HEK293T (cell line): ENCODE measurements around the gene MRPL55.

Source experiments
- CTBP1 ChIP-seq: fragments of 450-650 bp; IDR thresholded peaks from 2 replicates; pipeline ENCODE4 v1.6.1; 2016; ENCODE audit warnings: borderline replicate concordance
- FOXM1 ChIP-seq: fragments of 450-650 bp; IDR thresholded peaks from 2 replicates; pipeline ENCODE4 v1.6.1; 2017; ENCODE audit warnings: mild to moderate bottlenecking, borderline replicate concordance
- L3MBTL2 ChIP-seq: fragments of 450-650 bp; conservative IDR thresholded peaks from 2 replicates; pipeline ENCODE4 v1.6.1; 2016; ENCODE audit warnings: mild to moderate bottlenecking
- TARDBP ChIP-seq: fragments of 450-650 bp; IDR thresholded peaks from 2 replicates; pipeline ENCODE4 v1.6.1; 2016

DNA sequence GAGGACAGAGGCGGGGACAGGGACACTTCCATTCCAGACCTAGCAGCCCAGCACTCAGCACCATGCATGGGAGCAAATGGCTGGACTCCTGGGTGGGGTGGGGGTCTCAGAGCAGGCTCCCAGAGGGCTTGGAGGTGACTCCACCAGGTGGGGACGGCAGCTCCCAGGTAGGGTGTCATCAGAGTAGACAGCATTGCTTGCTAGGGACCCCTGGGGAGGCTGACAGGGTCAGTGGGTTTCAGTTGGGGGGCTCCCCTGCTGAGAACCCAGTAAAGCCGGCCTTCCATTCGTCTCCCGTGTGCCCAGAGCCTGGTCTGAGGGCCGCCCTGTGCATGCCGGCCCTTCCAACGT is 35.9 kb upstream of the MRPL55 start:
- no peak for TF ChIP-seq CTBP1
- TF ChIP-seq TARDBP, result no peak
- TF ChIP-seq FOXM1, result no peak
- no peak for TF ChIP-seq L3MBTL2
